ENCODE data around the gene TBX5. TPM values are rescaled to one million over a fixed set of nuclear protein-coding genes. Genes with fewer than 3 reads are reported as not detected.

Gene TBX5
- polyA plus RNA-seq, 10 donors: 0.09 to 1.9 (median 0.50) TPM

- DNase-seq: peak in 1 of 3 donors; percentile 43
These were observed 506 bp upstream of the TBX5 start for GRCh38 chr12:114406316-114406983.

DNA sequence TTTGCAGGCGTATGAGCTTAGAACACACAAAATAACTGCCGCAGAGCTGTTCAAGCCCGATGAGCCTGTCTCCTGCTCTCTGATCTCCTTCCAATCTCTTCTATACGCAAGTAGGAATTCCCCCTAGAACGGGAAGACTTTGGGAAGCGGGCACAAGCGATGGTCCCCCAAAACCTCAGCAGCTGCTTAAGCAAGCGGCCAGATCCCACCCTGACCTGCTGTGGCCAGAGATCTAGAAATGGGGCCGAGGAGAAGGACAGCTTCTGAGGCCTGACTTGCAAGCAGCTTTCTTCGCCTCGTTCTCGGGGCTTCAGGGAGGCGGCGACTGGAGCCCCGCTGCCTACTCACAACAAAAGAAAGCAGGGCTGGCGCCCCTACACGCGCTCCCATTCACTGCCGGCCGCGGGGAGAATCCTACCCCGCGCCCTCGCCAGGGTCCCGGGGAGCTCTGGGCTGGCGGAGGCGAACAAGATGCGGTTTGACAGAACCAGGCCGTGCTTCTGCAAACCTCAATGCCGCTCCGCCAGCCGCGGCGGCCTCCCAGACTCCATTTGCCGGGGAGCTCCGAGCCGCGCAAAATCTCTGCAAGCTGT is 922 bp downstream of the TBX5 start:
- DNase-seq: peak in 1 of 3 donors; percentile 70

DNA sequence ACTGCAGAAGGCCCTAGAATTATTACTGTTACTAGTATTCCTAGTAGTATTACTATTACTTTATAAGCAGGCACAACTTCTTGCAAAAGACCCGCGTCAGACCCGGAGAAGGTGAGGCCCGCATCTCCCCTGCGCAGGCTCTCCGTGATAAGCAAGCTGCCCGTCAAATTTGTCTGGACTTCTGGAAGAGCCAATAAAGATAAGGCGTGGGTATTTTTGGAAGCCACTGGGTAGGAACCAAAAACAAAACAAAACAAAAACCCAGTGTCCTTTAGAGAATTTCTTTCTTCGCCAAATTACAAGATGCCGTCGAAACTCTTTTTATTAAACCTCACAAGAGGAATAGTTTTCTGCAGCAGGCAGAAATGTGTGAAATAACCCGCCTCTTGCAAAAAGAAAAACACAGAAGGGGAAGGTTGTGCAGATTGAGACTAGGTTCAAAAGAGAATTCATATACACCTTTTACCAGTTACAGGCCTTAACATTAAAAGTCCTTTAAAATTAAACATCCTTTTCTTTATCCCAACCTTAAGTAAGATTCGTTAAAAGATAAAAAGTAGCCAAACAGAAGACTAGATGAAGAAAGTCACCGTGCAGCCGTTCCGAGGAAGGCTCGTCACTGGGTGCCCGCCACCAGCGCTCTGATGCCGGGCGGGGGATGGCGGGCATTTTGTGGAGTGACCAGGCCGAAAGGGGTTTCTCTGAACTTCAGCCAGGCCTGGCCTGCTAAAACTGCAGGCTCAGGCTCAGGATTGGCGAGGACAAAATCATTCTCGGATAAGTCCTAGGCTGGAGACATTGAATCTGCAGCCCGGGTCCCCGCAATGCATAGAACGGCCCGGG is 1.6 kb downstream of the TBX5 start:
- peak in 1 of 3 donors; percentile 64 for DNase-seq

GRCh38 chr12:114403690-114404066 is 2.3 kb downstream of the TBX5 start:
- DNase-seq: peak in 1 of 3 donors; percentile 30

DNA sequence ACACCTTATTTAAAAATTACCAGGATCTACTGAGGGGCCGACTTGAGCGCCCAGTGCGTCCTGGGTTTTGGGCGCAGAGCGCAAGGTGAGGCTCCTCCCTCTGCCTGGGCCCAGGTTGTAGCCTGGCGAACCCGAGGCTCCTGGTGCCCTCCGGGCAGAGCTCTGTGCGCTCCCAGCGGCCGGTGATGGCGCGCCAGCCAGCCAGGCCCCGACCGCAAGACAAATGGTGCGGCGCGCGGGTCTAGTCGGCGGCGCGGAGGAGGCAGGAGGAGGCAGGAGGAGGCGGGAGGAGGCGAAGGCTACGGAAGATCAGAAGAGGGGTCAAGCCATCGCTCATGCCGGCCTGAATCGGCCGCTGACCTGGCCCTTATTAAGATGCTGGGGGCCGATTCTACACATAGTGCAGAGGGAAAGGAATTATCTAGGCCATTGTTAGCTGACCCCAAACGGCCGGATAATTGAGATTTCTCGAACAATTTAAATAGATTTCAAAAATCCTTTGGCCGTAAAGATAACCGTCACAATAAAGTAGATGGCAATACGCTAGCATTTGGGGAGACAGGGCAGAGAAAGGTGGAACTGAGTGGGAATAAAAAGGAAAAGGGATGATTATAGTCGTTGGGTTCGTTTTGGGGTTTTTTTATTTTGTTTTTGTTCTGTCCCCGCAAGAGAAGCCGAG is 2.8 kb downstream of the TBX5 start:
- peak in 1 of 3 donors; percentile 29 for DNase-seq

GRCh38 chr12:114402084-114402717 is 3.7 kb downstream of the TBX5 start:
- no peak for DNase-seq

DNA sequence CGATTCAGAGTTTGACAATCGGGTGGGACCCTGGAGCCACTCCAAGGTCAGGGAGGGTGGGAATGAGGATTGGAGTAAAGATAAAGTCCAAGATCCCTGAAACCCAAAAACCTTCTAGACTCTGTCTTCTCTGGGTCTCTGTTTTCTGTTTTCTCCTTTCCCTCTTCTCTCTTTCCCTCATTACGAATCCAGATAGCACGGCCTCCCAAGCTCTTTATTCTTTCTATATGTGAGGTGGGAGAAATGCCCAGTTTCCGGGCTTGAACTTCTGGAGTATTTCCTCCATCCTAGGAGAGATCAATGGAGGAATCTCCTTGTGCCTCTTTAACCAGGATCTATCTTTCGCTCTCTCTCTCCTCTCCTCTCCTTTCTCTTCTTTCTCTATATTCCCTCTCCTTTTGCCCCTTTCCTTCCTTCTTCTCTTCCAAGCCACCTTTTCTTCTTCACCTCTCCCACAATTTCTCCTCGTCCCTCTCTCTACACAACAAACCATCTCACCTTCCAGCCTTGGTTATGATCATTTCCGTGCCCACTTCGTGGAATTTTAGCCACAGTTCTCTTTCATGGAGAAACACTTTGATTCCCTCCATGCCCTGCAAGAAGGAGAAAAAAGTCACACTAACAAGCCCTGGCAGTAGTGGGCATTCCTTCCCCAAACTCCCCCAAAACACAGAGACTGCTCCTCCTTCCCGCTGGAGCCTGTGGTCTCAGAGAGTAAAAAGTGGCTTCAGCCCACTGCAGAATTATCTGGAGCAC is 4.4 kb downstream of the TBX5 start:
- DNase-seq: no peak

DNA sequence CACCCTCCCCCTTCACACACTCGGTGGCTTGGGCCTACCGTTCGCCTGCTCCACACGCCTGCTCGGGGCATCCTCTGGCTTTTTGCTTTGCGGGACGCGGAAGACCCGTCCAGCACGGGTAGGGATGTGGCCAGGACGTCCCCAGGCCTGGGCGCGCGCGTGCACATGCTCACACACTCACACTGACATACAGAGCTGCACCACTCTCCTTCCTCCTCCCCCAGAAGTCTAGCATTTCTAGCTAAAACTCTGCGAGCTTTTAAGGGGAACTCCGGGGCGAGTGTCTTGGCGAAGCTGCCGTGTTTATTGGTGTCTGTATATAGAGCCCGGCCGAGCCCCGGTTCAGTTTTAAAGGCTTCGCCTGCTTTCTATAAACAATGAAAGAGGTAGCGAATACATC is 5.0 kb downstream of the TBX5 start:
- peak; percentile 78 to 91 (median 78) for DNase-seq

GRCh38 chr12:114400361-114400811 is 5.6 kb downstream of the TBX5 start:
- no peak for DNase-seq

DNA sequence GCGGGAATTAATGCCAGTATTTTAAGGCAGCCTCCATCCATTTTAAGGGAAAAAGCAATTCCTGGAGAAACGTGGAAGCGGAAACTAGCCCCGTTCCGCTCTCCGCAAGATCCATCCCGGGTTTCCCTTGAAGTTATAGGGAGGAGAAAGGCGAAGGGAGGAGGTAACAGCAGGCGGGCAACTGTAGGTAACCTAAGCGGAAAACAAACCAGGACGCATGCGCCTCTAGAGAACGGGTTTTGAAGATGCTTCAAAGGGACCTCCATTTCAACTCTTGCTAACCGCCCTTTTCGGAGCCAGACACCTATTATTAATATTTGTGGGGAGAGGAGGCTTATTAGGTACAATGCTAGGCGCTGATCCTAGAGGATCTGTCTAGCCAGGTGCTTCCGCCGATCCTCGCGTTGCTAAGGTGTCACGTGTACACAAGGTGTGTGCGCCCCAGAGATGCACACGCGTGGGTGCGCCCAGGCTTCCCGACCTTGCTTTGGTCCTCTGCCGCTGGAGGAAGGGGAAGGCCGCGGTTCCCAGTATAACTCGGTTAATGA is 6.2 kb downstream of the TBX5 start:
- DNase-seq: peak in 1 of 3 donors; percentile 12

DNA sequence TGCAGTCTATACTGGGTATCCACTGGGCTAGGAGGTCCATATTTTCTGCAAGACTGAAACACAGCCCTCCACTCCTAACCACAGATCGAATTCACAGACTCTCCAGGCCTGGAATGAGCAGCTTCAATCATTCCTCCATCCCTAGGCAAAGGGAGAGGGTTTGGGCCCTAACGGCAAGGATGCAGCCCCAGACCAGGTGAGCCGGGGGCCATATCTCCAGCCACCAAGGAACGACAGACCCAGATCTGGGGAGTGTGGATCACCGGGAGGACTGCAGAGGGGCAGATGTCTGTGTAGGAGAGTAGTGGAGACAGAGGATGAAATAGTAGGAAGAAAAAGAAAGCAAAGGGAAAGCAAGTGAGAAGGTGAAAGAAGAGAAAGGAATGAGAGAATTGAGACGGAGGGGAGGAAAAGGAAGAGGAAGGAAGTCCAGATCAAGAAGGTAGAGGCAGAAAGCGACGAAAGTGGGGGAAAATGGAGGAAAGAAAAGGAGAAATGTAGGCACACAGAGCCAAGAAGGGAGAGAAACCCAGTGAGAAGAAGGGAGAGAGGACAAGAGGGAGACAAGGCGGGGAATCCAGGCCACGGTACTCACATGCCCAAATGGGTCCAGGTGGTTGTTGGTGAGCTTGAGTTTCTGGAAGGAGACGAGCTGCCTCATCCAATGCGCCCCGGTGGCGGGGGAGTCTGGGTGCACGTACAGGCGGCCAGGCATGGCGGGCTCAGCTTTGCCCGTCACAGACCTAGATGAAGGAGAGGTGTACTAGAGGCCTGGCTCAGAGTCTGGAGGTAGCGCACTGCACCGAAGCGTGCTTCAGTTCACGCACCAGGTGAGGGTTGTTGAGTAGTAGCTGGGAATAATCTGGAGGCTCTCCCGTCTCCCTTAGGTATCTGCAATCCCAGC is 7.7 kb downstream of the TBX5 start:
- no peak for DNase-seq

DNA sequence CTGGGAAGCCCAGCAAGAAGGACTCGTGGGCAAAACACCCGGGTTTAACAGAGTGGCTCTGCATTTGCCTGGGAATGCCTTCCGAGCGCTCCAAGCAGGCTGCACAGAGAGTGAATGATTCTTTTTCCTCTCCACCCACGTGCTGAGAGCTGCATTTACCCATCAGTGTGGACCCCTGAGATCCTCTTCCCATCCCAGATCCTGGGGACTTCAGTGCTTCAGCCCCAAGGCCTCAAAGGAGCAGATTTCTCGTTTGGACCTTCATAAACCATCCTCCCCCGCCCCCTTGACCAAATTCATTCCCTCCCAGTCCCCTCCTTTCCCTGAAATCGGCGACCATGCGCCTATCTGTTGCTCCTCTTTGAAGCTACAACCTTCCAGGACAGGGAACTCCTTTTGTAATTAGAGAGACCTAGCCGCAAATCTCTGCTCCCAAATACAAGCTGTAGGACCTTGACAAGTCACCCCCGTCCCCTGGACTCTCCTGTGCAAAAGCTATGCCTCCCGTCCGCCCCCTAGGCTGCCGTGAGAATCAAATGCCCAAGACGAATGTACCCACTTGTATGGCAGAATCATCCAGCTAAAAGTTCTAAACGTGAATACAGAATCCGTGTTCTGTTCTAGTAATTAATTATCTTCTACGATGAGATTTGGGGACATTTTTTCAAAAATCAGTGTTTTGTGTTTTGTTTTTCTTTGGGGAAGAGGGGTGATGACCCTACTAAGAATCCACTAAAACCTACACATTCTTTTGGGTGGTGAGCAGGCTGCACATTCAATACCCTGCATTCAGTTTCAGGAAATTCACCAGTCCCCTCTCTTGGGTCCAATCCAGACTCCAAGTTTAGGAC is 8.8 kb downstream of the TBX5 start:
- DNase-seq: no peak

DNA sequence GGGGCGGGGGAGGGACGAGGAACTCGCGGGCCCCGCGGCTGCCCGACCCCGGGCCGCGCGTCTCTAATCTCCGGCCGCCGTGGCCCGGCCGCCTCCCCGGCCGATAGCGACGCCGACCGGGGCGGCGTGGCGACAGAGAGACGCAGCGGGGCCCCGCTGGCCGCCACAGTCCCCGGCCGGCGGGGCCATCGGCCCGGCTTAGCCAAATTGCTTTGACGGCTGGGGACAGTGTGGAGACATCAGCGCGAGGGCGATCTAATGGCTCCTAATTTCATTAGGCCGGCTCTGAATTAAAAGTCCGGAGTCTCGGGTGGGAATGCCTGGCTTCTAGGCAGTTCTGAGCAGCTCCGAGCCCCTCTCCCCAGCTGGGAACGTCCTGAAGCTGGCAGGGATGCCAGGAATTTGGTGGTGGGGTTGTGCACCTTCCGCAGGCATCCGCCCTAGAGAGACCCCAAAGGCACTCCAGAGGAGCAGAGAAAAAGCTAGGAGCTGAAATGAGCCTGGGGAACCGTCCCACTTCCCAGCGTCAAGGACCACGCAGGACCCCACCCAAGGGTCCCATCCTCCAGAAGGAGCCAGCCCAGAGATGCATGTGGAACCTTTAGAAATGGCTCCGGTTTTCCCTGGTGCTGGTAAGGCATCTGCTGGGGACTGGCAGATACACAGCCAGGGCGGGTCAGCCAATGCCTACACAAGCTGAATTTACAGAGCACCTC is 9.6 kb downstream of the TBX5 start:
- DNase-seq: no peak

- DNase-seq: peak in 1 of 3 donors; percentile 12
These were observed 10.2 kb downstream of the TBX5 start for GRCh38 chr12:114395755-114396152.

DNA sequence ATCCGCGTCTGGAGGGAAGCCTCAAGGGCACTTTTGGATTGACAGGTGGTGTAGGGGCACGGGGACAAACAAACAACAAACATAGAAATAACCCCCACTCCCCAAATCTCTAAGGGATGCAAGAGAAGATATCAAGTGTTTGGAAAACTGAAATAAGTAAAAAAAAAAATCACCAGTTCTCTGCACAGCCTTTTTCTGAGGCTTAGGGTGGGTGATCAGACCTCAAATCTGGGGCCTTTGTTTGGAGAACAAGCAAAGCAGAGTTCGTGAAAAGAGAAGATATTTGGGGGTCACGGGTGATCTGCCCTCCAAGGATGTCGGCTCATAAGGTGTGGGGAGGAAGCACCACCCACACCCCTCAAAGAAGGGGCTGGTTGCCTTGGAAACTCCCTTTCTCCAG is 10.7 kb downstream of the TBX5 start:
- no peak for DNase-seq

DNA sequence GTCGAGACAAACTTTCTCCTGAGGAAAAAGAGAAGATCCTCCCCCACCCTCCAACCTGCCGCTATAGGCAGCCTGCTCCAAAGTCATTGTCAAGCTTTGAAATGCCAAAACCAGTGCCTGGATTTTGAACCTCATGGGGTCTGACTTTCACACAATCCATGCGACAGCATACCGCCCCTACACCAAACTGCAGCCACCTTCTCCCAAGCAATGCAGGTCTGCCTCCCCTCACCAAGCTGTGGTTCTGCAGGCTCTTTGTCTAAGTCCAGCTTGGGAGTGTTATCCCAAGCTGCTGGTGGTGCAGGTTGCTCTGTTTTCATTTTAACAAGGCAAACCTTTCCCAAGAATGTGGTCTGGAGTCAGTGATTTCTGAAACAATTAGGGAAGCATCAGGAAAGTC is 12.4 kb downstream of the TBX5 start:
- DNase-seq: no peak

DNA sequence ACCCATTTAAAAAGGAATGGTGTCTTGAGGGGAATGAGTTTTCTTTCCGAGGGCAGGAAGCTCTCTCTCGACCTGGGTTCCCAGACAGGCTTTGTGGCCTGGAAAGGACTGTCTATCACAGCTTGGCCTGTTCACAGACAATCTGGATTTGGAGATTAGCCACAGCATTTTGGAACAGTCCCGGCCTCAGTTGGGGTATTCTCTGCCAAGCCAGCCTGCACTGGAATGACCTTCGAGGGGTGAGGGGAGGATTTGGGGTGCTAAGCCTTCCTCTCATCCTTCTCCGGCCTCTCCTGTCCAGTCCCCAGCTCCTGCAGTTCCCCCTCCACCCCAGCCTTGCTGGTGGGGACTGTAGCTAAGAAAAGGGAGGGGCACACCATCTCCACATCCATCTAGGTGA is 13.0 kb downstream of the TBX5 start:
- no peak for DNase-seq

DNA sequence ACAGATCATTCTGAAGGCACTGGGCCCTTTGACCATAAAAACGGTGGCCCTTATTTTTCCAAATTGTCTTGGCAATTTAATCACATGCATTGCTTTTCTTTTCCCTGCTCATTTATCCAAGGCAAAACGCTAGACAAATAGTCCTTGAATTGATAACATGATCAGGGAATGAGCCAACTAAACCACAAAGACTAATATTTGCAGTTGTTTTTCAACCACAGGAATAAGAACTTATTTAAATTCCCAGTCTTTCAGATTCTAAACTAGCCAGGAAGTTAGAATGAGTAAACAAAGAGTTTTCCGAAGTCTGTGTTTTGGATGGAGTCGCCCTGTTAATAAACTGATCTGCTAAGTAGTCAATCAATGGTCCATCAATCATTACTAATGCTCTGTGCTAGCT is 14.9 kb downstream of the TBX5 start:
- DNase-seq: no peak

Measured in muscle of back (tissue), 11 donors.